ENCODE data around the gene PPP2R1A. TPM values are rescaled to one million over a fixed set of nuclear protein-coding genes. Genes with fewer than 3 reads are reported as not detected.

The PPP2R1A gene
- total and polyA plus RNA-seq, 2 of the 13 experiments (the other 11 are each of a cell fraction or from before 2014, with no cell fraction given): 86.7 to 130 TPM

DNA sequence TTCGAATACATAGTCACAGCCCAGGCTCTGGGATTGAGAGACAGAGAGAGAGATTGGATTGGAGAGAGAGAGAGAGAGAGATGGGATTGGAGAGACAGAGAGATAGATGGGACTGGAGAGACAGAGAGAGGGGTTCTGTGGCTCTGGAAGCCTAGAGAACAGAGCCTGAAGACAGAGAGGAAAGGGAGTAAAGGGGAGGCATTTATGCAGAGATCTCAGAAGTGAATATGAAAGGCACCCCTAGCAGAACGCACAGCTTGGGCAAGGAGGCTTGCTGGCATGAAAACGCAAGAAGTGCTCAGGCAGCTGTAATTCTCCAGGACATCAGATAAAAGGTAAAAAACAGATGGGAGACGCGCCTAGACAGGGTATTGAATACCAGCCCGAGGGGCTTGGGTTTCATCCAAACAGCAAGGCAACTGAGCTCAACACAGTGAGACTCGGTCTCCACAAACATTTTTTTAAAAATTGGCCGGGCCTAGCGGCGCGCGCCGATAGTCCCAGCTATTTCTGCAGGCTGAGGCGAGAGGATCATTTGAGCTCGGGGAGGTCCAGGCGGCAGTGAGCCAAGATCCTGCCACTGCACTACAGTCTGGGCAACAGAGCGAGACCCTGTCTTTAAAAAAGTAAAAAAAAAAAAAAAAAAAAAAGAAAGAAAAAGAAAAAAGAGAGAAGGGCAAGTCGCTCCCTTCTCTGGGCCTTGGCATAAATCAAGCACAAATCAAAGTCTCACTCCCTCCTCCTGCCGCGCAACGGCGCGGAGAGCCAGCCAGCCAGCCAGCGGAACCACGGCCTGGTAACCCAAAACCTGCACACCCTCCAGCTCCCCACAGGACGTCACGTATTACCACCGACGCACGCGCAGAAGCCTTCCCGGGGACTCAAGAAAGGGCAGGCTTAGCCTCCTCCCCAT lies 774 bp upstream of the PPP2R1A start (continued):
- TF ChIP-seq, protein P1, sequence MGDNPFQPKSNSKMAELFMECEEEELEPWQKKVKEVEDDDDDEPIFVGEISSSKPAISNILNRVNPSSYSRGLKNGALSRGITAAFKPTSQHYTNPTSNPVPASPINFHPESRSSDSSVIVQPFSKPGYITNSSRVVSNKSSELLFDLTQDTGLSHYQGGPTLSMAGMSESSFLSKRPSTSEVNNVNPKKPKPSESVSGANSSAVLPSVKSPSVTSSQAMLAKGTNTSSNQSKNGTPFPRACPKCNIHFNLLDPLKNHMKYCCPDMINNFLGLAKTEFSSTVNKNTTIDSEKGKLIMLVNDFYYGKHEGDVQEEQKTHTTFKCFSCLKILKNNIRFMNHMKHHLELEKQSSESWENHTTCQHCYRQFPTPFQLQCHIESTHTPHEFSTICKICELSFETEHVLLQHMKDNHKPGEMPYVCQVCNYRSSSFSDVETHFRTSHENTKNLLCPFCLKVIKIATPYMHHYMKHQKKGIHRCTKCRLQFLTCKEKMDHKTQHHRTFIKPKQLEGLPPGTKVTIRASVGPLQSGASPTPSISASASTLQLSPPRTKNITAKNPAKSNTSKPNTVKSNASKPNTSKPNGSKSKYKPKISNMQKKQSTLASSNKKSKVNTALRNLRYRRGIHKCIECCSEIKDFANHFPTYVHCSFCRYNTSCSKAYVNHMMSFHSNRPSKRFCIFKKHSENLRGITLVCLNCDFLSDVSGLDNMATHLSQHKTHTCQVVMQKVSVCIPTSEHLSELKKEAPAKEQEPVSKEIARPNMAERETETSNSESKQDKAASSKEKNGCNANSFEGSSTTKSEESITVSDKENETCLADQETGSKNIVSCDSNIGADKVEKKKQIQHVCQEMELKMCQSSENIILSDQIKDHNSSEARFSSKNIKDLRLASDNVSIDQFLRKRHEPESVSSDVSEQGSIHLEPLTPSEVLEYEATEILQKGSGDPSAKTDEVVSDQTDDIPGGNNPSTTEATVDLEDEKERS (CRISPR knock-in tag; IDR thresholded peaks at IDR 0.05): no peak
- TF ChIP-seq, protein P2, sequence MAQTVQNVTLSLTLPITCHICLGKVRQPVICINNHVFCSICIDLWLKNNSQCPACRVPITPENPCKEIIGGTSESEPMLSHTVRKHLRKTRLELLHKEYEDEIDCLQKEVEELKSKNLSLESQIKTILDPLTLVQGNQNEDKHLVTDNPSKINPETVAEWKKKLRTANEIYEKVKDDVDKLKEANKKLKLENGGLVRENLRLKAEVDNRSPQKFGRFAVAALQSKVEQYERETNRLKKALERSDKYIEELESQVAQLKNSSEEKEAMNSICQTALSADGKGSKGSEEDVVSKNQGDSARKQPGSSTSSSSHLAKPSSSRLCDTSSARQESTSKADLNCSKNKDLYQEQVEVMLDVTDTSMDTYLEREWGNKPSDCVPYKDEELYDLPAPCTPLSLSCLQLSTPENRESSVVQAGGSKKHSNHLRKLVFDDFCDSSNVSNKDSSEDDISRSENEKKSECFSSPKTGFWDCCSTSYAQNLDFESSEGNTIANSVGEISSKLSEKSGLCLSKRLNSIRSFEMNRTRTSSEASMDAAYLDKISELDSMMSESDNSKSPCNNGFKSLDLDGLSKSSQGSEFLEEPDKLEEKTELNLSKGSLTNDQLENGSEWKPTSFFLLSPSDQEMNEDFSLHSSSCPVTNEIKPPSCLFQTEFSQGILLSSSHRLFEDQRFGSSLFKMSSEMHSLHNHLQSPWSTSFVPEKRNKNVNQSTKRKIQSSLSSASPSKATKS (CRISPR knock-in tag; IDR thresholded peaks at IDR 0.05): no peak
- TF ChIP-seq NFYB (CRISPR knock-in tag; IDR thresholded peaks at IDR 0.05) (no peak), REXO4 (CRISPR knock-in tag; IDR thresholded peaks at IDR 0.05; ENCODE audit: borderline replicate concordance) (no peak), ZBTB7B (CRISPR knock-in tag; IDR thresholded peaks at IDR 0.05) (no peak), U2AF1 (optimal IDR thresholded peaks at IDR 0.05; ENCODE audit: low read depth, low read length) (no peak), STAG1 (CRISPR knock-in tag; IDR thresholded peaks at IDR 0.05) (no peak), YY1 (IDR thresholded peaks at IDR 0.05; ENCODE audit: insufficient read depth, insufficient replicate concordance, low read depth, low read length) (no peak), ZNF614 (CRISPR knock-in tag; IDR thresholded peaks at IDR 0.05; ENCODE audit: borderline replicate concordance) (no peak)
- TF ChIP-seq, protein P3, sequence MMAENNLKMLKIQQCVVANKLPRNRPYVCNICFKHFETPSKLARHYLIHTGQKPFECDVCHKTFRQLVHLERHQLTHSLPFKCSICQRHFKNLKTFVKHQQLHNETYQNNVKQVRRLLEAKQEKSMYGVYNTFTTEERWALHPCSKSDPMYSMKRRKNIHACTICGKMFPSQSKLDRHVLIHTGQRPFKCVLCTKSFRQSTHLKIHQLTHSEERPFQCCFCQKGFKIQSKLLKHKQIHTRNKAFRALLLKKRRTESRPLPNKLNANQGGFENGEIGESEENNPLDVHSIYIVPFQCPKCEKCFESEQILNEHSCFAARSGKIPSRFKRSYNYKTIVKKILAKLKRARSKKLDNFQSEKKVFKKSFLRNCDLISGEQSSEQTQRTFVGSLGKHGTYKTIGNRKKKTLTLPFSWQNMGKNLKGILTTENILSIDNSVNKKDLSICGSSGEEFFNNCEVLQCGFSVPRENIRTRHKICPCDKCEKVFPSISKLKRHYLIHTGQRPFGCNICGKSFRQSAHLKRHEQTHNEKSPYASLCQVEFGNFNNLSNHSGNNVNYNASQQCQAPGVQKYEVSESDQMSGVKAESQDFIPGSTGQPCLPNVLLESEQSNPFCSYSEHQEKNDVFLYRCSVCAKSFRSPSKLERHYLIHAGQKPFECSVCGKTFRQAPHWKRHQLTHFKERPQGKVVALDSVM (CRISPR knock-in tag; IDR thresholded peaks at IDR 0.05): no peak
- TF ChIP-seq, protein P4, sequence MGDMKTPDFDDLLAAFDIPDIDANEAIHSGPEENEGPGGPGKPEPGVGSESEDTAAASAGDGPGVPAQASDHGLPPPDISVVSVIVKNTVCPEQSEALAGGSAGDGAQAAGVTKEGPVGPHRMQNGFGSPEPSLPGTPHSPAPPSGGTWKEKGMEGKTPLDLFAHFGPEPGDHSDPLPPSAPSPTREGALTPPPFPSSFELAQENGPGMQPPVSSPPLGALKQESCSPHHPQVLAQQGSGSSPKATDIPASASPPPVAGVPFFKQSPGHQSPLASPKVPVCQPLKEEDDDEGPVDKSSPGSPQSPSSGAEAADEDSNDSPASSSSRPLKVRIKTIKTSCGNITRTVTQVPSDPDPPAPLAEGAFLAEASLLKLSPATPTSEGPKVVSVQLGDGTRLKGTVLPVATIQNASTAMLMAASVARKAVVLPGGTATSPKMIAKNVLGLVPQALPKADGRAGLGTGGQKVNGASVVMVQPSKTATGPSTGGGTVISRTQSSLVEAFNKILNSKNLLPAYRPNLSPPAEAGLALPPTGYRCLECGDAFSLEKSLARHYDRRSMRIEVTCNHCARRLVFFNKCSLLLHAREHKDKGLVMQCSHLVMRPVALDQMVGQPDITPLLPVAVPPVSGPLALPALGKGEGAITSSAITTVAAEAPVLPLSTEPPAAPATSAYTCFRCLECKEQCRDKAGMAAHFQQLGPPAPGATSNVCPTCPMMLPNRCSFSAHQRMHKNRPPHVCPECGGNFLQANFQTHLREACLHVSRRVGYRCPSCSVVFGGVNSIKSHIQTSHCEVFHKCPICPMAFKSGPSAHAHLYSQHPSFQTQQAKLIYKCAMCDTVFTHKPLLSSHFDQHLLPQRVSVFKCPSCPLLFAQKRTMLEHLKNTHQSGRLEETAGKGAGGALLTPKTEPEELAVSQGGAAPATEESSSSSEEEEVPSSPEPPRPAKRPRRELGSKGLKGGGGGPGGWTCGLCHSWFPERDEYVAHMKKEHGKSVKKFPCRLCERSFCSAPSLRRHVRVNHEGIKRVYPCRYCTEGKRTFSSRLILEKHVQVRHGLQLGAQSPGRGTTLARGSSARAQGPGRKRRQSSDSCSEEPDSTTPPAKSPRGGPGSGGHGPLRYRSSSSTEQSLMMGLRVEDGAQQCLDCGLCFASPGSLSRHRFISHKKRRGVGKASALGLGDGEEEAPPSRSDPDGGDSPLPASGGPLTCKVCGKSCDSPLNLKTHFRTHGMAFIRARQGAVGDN (CRISPR knock-in tag; IDR thresholded peaks at IDR 0.05): peak; percentile 36; the same call in 1 of the 2 replicates
- TF ChIP-seq, protein P5, sequence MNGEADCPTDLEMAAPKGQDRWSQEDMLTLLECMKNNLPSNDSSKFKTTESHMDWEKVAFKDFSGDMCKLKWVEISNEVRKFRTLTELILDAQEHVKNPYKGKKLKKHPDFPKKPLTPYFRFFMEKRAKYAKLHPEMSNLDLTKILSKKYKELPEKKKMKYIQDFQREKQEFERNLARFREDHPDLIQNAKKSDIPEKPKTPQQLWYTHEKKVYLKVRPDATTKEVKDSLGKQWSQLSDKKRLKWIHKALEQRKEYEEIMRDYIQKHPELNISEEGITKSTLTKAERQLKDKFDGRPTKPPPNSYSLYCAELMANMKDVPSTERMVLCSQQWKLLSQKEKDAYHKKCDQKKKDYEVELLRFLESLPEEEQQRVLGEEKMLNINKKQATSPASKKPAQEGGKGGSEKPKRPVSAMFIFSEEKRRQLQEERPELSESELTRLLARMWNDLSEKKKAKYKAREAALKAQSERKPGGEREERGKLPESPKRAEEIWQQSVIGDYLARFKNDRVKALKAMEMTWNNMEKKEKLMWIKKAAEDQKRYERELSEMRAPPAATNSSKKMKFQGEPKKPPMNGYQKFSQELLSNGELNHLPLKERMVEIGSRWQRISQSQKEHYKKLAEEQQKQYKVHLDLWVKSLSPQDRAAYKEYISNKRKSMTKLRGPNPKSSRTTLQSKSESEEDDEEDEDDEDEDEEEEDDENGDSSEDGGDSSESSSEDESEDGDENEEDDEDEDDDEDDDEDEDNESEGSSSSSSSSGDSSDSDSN (CRISPR knock-in tag; IDR thresholded peaks at IDR 0.05): no peak

All from HepG2 (cell line).